HepG2 (cell line): ENCODE data around the gene DOC2A.

ENCODE experiments used
- ATF7 ChIP-seq, 2 experiments: fragments of 450-650 bp in 1 of 2; sonication (generic) in 1 of 2; formaldehyde crosslinking in 1 of 2; IDR thresholded peaks; 2 replicates each; pipeline versions ENCODE4 v1.4.0 to v1.6.1; 2016 to 2020; ENCODE audit warnings: antibody characterized with exemption in 1 of 2, mild to moderate bottlenecking in 1 of 2, missing genetic modification reagents in 1 of 2
- DZIP1 ChIP-seq: sonication (generic); formaldehyde crosslinking; IDR thresholded peaks from 2 replicates; pipeline ENCODE4 v1.5.0; 2020; ENCODE audit warnings: mild to moderate bottlenecking, missing genetic modification reagents
- GABPA ChIP-seq, 2 experiments: IDR thresholded peaks; 2 replicates each; pipeline ENCODE4 v1.6.1; 2011 to 2016; ENCODE audit warnings: low read depth in 2 of 2, low read length in 1 of 2, missing biosample characterization in 1 of 2, missing genetic modification characterization in 1 of 2
- KLF16 ChIP-seq, 2 experiments: sonication (generic) in 1 of 2; formaldehyde crosslinking in 1 of 2; IDR thresholded peaks; 2 replicates each; pipeline versions ENCODE4 v1.6.1 to v1.8.0; 2016 to 2023; ENCODE audit warnings: missing genetic modification reagents in 2 of 2, missing compliant biosample characterization in 1 of 2
- RFX1 ChIP-seq: fragments of 450-650 bp; IDR thresholded peaks from 2 replicates; pipeline ENCODE4 v1.6.1; 2017
- RFX5 ChIP-seq: IDR thresholded peaks from 2 replicates; pipeline ENCODE4 v1.6.1; 2011; ENCODE audit warnings: low read depth, low read length, improper control_type of control experiment

GRCh38 chr16:30031477-30031918 is 20.7 kb upstream of the DOC2A start:
- TF ChIP-seq ATF7 (IDR thresholded peaks at IDR 0.05), result no peak
- no peak for TF ChIP-seq ATF7 (CRISPR knock-in tag; IDR thresholded peaks at IDR 0.05)
- no peak for TF ChIP-seq GABPA (IDR thresholded peaks at IDR 0.05; ENCODE audit: low read depth, low read length)
- no peak for TF ChIP-seq GABPA (CRISPR knock-in tag; IDR thresholded peaks at IDR 0.05; ENCODE audit: low read depth)
- no peak for TF ChIP-seq RFX1
- no peak for TF ChIP-seq RFX5
- no peak for TF ChIP-seq KLF16 (CRISPR knock-in tag; IDR thresholded peaks at IDR 0.05)
- no peak for TF ChIP-seq DZIP1 (CRISPR knock-in tag)
